Astrocyte (in vitro differentiated cells and primary cell): ENCODE results near the gene PDGFC.

ENCODE experiments used
- CTCF ChIP-seq: IDR thresholded peaks from 2 replicates; pipeline ENCODE4 v1.5.1; 2011; ENCODE audit warnings: low read depth, mild to moderate bottlenecking, inconsistent platforms, low read length, moderate library complexity; ENCODE audit not compliant: insufficient read depth
- EZH2 ChIP-seq: IDR thresholded peaks from 2 replicates; pipeline ENCODE4 v1.6.1; 2012; ENCODE audit warnings: mild to moderate bottlenecking, low read length, inconsistent platforms; ENCODE audit not compliant: insufficient read depth

GRCh38 chr4:156915221-156915620 is 56.4 kb downstream of the PDGFC start:
- TF ChIP-seq CTCF, result no peak
- no peak for TF ChIP-seq EZH2
